ENCODE measurements around the gene PSD.

The PSD gene

GRCh38 chr10:102416695-102417094 lies 1.9 kb downstream of the PSD start:
- no peaks in the 10 kb centered on the region for H3K36me3 ChIP-seq (replicated peaks)
- DNase-seq = no peak
- in situ Hi-C loops (cut with HindIII; ENCODE audit: low pct_ligation_motif_present, low sequenced_read_pairs) = no loop called here
- H3K4me3 ChIP-seq (ENCODE audit: low read depth, low read length) = no peak overlapping the region
- H3K27me3 ChIP-seq (replicated peaks) = peaks cover 15% of the 10 kb centered on the region
- TF ChIP-seq CTCF (IDR thresholded peaks at IDR 0.05; ENCODE audit: low read depth, low read length, missing control alignments) = no peak
- no peak overlapping the region for H3K27ac ChIP-seq

- no peak for TF ChIP-seq CTCF (IDR thresholded peaks at IDR 0.05; ENCODE audit: low read depth, low read length, missing control alignments)
- Histone ChIP-seq H3K27me3 (replicated peaks) (peaks cover 17% of the 10 kb centered on the region), H3K4me3 (ENCODE audit: low read depth, low read length) (no peak overlapping the region), H3K36me3 (replicated peaks) (no peaks in the 10 kb centered on the region), H3K27ac (no peak overlapping the region)
- no peak for DNase-seq
- in situ Hi-C loops (cut with HindIII; ENCODE audit: low pct_ligation_motif_present, low sequenced_read_pairs) = no loop called here
Observed at GRCh38 chr10:102416283-102416682, 2.3 kb downstream of the PSD start.

GRCh38 chr10:102414749-102415148 lies 3.8 kb downstream of the PSD start:
- Histone ChIP-seq H3K27me3 (replicated peaks) (peaks cover 29% of the 10 kb centered on the region), H3K36me3 (replicated peaks) (no peaks in the 10 kb centered on the region), H3K27ac (no peak overlapping the region), H3K4me3 (ENCODE audit: low read depth, low read length) (no peak overlapping the region)
- no peak for TF ChIP-seq CTCF (IDR thresholded peaks at IDR 0.05; ENCODE audit: low read depth, low read length, missing control alignments)
- in situ Hi-C loops (cut with HindIII; ENCODE audit: low pct_ligation_motif_present, low sequenced_read_pairs) = no loop called here
- DNase-seq = no peak

- no peak for DNase-seq
- in situ Hi-C loops (cut with HindIII; ENCODE audit: low pct_ligation_motif_present, low sequenced_read_pairs) = no loop called here
- Histone ChIP-seq H3K4me3 (ENCODE audit: low read depth, low read length) (no peak overlapping the region), H3K36me3 (replicated peaks) (no peaks in the 10 kb centered on the region), H3K27ac (no peak overlapping the region), H3K27me3 (replicated peaks) (peaks cover 30% of the 10 kb centered on the region)
- TF ChIP-seq CTCF (IDR thresholded peaks at IDR 0.05; ENCODE audit: low read depth, low read length, missing control alignments) = no peak
Observed at GRCh38 chr10:102413806-102414561, 4.6 kb downstream of the PSD start.

GRCh38 chr10:102413053-102413705 lies 5.4 kb downstream of the PSD start:
- no peak for TF ChIP-seq CTCF (IDR thresholded peaks at IDR 0.05; ENCODE audit: low read depth, low read length, missing control alignments)
- in situ Hi-C loops (cut with HindIII; ENCODE audit: low pct_ligation_motif_present, low sequenced_read_pairs) = no loop called here
- Histone ChIP-seq H3K4me3 (ENCODE audit: low read depth, low read length) (no peak overlapping the region), H3K36me3 (replicated peaks) (no peaks in the 10 kb centered on the region), H3K27me3 (replicated peaks) (peaks cover 26% of the 10 kb centered on the region), H3K27ac (no peak overlapping the region)
- DNase-seq = no peak

Data from brain microvascular endothelial cell (primary cell).